ENCODE results near the gene GSTM3. TPM values are rescaled to one million over a fixed set of nuclear protein-coding genes. Genes with fewer than 3 reads are reported as not detected.

GSTM3 gene
- total RNA-seq, 1 donor, result 96.0 TPM

DNA sequence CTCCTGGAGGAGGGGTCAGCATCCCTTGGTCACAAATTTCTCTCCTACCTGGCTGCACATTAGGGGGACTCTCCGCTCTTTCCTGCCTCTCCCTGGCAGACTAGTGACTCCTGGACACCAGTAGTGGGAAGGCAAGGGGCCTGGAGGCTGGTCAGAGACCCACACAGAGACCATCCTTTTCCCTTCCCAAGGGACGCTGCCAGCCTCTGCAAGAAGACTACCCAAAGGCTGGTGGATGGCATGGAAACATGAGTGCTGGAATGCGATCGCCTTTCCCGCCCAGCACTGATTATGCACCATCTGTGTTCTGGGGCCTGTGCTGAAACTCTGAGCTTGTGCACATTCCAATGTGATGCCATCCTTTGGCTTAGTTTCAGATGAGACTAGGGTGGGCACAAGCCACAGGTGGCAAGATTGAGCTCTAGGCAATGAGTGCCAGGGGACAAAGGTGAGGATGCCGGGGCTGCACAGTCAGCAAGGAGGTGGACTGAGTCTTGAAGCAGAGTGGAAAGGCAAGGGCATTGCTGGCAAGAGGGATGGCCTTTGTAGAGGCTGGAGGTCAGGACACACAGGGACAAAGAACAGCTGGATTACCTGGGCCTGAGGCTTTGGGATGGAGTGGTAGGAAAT, 35.5 kb upstream of the GSTM3 start:
- no peak overlapping the region for H3K4me3 ChIP-seq (ENCODE audit: low read depth, low read length)
- TF ChIP-seq, protein P1, sequence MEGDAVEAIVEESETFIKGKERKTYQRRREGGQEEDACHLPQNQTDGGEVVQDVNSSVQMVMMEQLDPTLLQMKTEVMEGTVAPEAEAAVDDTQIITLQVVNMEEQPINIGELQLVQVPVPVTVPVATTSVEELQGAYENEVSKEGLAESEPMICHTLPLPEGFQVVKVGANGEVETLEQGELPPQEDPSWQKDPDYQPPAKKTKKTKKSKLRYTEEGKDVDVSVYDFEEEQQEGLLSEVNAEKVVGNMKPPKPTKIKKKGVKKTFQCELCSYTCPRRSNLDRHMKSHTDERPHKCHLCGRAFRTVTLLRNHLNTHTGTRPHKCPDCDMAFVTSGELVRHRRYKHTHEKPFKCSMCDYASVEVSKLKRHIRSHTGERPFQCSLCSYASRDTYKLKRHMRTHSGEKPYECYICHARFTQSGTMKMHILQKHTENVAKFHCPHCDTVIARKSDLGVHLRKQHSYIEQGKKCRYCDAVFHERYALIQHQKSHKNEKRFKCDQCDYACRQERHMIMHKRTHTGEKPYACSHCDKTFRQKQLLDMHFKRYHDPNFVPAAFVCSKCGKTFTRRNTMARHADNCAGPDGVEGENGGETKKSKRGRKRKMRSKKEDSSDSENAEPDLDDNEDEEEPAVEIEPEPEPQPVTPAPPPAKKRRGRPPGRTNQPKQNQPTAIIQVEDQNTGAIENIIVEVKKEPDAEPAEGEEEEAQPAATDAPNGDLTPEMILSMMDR (IDR thresholded peaks at IDR 0.05; ENCODE audit: insufficient read depth, low read length), result no peak
- no peak for DNase-seq (ENCODE audit: low read depth)

DNA sequence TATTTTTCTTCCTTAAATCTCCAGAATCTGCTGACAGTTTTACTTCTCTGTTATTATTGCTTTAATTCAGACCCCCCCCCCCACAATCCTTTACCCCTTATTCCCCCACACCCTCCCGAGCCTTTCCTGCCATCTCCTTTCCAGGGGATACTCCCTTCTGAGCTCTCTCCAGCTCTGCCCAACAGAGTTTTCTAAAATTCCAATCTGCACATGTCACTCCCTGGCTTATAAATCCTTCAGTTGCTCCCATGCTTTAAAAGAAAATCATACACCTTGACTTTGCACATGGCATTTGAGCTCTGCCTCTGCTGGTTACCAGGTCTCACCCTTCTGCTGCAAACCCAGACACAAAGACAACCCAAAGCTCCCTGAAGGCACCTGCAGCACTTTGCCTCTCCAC, 34.6 kb upstream of the GSTM3 start:
- DNase-seq (ENCODE audit: low read depth), result peak; percentile 44
- TF ChIP-seq, protein P1 (IDR thresholded peaks at IDR 0.05; ENCODE audit: insufficient read depth, low read length), result no peak
- no peak overlapping the region for H3K4me3 ChIP-seq (ENCODE audit: low read depth, low read length)

DNA sequence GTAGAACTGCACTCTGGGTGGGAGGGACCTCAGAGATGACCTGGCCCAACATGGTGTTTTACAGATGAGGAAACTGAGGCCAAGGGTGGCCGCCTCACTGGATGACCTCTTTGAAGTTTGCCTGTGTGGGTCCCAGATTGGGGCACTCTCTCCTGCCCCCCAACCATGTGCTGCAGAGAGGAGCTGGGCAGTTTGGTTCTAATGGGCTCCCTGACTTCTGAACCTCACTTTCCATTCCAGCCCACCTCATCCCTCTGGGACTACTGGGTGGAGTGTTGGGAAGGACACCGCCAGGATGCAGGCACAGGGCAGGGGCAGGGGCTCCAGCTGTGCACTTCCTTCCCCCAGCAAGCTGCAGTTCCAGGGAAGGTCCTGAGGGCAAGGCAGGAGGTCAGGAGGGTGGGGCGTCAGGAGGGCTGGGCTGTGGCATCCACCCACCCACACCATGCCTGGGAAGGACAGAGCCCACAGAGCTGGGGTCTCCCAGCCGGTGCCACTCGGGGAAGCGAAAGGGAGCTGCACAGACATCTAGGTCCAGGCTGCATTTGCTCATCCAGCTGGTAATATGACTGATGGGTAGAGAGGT, 33.2 kb upstream of the GSTM3 start:
- TF ChIP-seq, protein P1 (IDR thresholded peaks at IDR 0.05; ENCODE audit: insufficient read depth, low read length), result no peak
- H3K4me3 ChIP-seq (ENCODE audit: low read depth, low read length), result no peak overlapping the region
- DNase-seq (ENCODE audit: low read depth), result no peak

DNA sequence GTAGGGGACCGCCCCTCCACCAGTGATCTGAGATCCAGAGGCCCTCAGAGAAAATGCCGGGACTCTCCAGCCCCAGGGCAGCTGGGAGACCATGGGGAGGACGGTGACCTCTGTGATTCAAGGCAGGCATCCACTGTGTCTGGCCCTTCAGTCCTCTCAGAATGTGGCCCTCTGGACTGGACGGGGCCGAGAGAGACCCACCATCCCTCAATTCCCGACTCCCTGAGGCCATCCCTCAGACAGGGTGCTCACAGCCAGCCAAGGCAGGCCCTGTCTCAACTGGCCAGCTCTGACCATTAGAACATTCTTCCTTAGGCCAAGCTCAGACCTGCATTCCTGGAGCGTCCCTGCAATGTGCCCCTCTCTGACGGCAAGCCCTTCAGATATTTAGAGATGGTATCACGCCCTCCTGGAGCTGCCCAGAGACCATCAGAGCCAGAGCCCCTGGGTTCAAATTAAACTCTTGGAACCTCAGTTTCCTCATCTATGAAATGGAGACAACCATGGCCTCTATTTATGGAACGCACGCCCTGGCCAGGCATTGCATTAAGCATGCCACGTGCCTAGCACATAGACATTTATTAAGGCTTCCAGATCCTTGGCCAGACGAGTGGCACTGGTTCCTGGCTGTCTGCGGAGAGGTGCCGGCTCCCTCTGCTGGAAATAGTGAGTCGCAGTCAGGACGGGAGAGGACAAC, 32.5 kb upstream of the GSTM3 start:
- no peak overlapping the region for H3K4me3 ChIP-seq (ENCODE audit: low read depth, low read length)
- TF ChIP-seq, protein P1 (IDR thresholded peaks at IDR 0.05; ENCODE audit: insufficient read depth, low read length), result peak; percentile 94
- DNase-seq (ENCODE audit: low read depth), result peak; percentile 91

DNA sequence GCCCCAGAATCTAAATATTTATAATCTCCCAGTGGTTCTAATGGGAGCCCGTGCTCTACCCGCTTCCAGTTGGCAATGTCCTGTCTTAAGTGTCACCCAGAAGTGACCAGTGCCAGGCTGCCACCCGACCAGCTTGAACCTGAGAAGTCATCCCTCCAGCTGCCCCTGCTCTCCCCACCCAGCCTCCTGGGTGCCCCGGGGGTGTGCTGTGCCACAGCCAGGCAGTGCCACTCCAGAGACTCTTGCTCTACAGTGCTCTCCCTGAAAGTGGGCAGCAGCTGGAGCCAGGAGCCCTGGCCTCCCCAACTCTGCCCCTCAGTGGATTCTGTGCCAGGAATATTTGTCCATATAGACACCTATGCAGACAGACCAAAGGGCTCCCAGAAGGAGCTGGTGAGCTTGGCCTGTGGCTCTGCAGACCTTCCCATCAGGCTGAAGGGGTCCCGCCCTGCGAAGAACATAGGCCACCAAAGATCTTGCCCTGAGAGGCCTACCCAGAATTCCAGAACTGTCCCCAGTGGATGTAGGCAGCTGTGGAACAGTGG, 31.9 kb upstream of the GSTM3 start:
- H3K4me3 ChIP-seq (ENCODE audit: low read depth, low read length), result no peak overlapping the region
- TF ChIP-seq, protein P1 (IDR thresholded peaks at IDR 0.05; ENCODE audit: insufficient read depth, low read length), result no peak
- DNase-seq (ENCODE audit: low read depth), result no peak

DNA sequence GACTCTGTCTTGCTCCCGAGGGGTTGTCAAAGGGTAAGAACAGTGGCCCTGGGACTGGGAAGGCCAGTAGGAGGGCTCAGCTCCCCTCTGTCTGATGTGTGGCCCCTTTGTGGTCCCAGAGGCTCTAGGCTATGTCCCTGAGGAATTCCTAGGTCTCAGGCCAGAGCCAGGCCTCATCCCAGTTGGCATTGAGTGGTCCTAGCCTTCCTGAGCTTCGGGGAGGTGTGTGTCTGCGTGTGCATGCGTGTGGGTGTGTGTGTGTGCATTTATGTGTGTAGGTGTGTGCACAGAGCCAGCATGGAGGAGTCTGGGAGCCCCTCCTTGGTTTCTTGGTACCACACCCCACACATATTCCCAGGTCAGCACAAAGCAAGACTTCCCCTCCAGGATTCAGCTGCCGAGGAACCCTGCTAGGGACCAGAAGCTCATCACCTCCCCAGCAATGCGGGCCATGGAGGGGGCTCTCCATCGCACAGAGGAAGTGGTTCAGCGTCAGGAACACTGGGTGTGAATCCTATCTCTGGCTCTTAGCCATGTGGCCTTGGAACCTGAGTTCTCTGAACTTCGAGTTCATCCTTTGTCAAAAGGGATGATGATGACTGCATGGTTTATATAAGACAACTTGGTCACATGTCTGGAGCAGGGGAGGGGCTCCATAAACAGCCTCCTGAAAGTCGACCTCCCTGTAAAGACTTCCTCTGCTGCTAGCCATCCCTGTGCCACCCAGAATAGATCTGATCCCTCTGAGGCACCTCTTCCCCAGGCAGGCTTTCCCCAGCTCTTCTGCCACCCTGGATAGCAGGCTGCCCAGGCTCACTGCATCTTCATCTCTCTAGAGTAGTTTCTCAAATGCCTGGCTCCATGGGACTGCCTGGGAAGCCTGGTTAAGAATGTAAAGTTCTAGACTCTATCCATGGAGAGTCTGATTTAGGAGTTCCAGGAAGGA, 31.1 kb upstream of the GSTM3 start:
- TF ChIP-seq, protein P1 (IDR thresholded peaks at IDR 0.05; ENCODE audit: insufficient read depth, low read length), result no peak
- DNase-seq (ENCODE audit: low read depth), result no peak

More for the DNA sequence above, 31.1 kb upstream of the GSTM3 start:
- H3K4me3 ChIP-seq (ENCODE audit: low read depth, low read length), result no peak overlapping the region

All from fibroblast of the aortic adventitia (primary cell).